C1 segment of cervical spinal cord (tissue), 14 donors: ENCODE results near the gene RNF175.
"Not testable (repeated sequence)": the region's sequence is repeated elsewhere in the genome, so short reads cannot be mapped to it uniquely, and the experiment has no call there.

Experiments used
- DNase-seq, 14 donors: peaks; one replicate each; lab custom pipeline; 2025; lab: John Stamatoyannopoulos, UW

The RNF175 gene

GRCh38 chr4:153684182-153684970 lies 75.4 kb downstream of the RNF175 start, which contains the start of gene TLR2:
TLR2 (plus strand) TSS chr4:153684280; CDS start chr4:153702908, 18,628 bp downstream.
- DNase-seq, result peak in 9 of 14 donors; percentile 3 to 41 (median 8)

- peak in 1 of 14 donors; percentile 25 for DNase-seq
Observed at GRCh38 chr4:153683763-153684181, 76.1 kb downstream of the RNF175 start.

DNA sequence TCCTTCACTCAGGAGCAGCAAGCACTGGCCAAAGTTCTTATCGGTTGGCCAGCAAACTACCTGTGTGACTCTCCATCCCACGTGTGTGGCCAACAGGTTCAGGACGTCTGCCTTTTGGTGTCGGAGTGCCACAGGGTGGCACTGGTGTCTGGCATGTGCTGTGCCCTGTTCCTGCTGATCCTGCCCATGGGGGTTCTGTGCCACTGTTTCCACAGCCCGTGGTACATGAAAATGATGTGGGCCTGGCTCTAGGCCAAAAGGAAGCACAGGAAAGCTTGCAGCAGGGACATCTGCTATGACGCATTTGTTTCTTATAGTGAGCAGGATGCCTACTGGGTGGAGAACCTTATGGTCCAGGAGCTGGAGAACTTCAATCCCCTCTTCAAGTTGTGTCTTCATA lies 80.3 kb downstream of the RNF175 start:
- DNase-seq, result no peak

DNA sequence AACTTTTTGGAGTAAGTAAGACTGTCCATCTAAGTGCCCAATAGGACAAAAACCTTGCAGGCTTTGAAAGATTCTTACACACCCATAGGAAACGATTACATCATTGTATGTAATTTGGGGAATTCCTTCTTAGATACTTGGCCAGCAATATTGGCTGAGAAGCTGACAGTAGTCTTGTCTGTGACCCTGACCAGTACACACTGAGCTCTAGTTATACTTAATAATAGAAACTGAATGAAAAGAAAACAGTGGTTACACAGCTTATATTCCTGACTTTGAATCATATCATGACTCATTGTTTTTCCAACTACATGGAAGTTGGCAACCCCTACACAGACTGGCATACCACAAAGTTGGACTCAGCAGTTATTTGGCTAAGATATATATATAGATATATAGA lies 82.8 kb downstream of the RNF175 start:
- no peak for DNase-seq

- no peak for DNase-seq
Observed at GRCh38 chr4:153676486-153676885, 83.3 kb downstream of the RNF175 start.

DNA sequence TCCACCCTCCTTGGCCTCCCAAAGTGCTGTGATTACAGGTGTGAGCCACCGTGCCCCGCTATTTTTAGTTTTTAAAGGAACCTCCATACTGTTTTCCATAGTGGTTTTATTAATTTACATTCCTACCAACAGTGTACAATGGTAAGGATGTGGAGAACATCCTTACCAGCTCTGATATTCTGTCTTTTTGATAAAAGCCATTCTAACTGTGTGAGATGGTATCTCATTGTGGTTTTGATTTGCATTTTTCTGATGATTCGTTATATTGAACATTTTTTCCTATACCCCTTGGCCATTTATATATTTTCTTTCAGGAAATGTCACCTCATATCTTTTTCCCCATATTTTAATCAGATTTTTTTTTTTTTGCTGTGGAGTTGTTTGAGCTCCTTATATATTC lies 90.0 kb downstream of the RNF175 start:
- DNase-seq, result no peak

DNA sequence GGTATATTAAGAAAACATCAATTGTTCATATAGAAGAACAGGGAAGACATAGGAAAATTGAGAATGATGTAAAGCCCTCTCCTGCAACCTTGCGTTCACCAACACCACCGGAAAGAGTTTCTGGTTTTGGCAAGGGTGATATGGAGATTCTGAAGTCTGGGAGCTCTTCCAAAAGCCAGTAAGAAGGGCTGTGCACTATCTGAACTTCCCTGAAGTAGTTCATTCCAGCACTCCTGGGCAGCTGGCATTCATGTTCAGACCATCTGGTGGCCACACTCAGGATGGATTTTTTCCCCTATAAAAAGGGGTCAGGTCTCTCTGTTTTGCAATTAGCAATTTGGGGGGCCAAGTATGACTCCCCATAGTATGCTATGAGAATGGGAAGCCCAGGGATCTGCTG lies 91.2 kb downstream of the RNF175 start:
- DNase-seq, result no peak

DNA sequence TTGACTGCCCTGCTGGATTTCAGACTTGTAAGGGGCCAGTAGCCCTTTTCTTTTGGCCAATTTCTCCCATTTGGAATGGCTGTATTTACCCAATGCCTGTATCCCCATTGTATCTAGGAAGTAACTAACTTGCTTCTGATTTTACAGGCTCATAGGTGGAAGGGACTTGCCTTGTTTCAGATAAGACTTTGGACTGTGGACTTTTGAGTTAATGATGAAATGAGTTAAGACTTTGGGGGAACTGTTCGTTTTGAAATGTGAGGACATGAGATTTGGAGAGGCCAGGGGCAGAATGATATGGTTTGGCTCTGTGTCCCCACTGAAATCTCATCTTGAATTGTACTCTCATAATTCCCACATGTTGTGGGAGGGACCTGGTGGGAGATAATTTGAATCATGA lies 93.3 kb downstream of the RNF175 start:
- DNase-seq, result not testable (repeated sequence)

DNA sequence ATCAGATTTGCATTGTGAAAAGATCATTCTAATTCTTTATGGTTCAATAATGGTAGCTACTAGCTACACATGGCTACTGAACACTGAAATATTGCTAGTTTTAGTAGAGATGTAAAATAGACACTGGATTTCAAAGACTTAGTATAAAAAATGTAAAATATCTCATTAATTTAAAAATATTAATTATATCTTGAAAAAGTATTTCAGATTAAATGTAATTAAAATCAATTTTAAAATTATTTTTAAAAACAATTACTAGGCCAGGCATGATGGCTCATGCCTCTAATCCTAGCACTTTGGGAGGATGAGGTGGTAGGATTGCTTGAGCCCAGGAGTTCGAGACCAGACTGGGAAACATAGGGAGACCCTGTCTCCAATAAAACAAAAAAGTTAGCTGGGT lies 96.2 kb downstream of the RNF175 start:
- no peak for DNase-seq

DNA sequence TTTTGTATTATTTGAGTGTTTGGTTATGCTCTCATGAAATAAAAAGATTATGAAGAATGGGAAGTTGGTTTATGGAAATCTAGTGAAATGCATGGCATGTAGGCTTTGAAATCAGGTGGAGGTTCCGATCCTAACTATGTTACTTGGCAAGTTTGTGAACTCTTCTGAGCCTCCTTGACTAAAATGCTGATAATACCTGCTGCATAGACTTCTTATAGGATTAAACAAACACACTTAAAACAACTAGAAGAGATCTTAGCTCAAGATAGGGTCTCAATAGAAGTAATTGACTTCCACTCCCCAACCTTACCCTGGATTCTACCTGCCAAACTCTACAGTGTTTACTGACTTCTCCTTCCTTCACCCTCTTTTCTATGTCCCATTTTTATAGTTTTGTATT lies 97.9 kb downstream of the RNF175 start:
- DNase-seq, result no peak

- no peak for DNase-seq
Observed at GRCh38 chr4:153661215-153661822, 98.5 kb downstream of the RNF175 start.
